Measurements from ENCODE around the gene FAM149B1.

GRCh38 chr10:73139251-73139650 lies 28.7 kb upstream of the FAM149B1 start:
- no peak for TF ChIP-seq CTCF (conservative IDR thresholded peaks at IDR 0.05)
- TF ChIP-seq ZFX (IDR thresholded peaks at IDR 0.05), result no peak
